H1 (cell line): Measurements from ENCODE around the gene LIPF. TPM values are rescaled to one million over a fixed set of nuclear protein-coding genes. Genes with fewer than 3 reads are reported as not detected.

Experiments
- CTCF ChIA-PET: fragments of 300-600 bp; sonication (Branson Sonifier 250); formaldehyde crosslinking; loops from one replicate; lab custom pipeline; 2021; ENCODE audit not compliant: partially characterized antibody; lab: Charles Lee
- POLR2A ChIA-PET: fragments of 300-600 bp; sonication (Branson Sonifier 250); formaldehyde crosslinking; loops from one replicate; lab custom pipeline; 2021; ENCODE audit warnings: inconsistent platforms; ENCODE audit not compliant: partially characterized antibody; lab: Charles Lee
- DNase-seq, 2 experiments: peaks; one replicate each; pipeline versions ENCODE4 v3.0.0 to v3.0.0-alpha.2; 2010 to 2022; ENCODE audit warnings: low spot score in 2 of 2, low read depth in 1 of 2, mixed read lengths in 1 of 2
- FAIRE-seq: peaks from 2 replicates; lab custom pipeline; 2011; peaks lifted over from hg19 to GRCh38; lab: Jason Lieb, UNC
- H2AFZ ChIP-seq: 2 replicates; pipeline ENCODE4 v1.8.1; 2012; ENCODE audit warnings: low read length, inconsistent platforms
- H2AK5ac ChIP-seq: 2 replicates; pipeline ENCODE4 v1.6.1; 2013; ENCODE audit warnings: low read depth, low read length
- H2BK120ac ChIP-seq: replicated peaks from 2 replicates; pipeline ENCODE3; 2013; ENCODE audit warnings: low read depth, low read length, inconsistent platforms
- H2BK12ac ChIP-seq: 2 replicates; pipeline ENCODE4 v1.6.1; 2013; ENCODE audit warnings: low read depth, low read length
- H2BK15ac ChIP-seq: 2 replicates; pipeline ENCODE4 v1.6.1; 2013; ENCODE audit warnings: low read length
- H2BK20ac ChIP-seq: 2 replicates; pipeline ENCODE4 v1.6.1; 2013; ENCODE audit warnings: low read length
- H2BK5ac ChIP-seq: 2 replicates; pipeline ENCODE4 v1.6.1; 2013; ENCODE audit warnings: low read depth, low read length
- H3K14ac ChIP-seq: 2 replicates; pipeline ENCODE4 v1.6.1; 2013; ENCODE audit warnings: inconsistent platforms; ENCODE audit not compliant: insufficient read length
- H3K18ac ChIP-seq: 2 replicates; pipeline ENCODE4 v1.6.1; 2013; ENCODE audit warnings: low read length; ENCODE audit errors: extremely low read depth
- H3K23ac ChIP-seq: 2 replicates; pipeline ENCODE4 v1.6.1; 2013; ENCODE audit warnings: inconsistent platforms; ENCODE audit not compliant: insufficient read length
- H3K23me2 ChIP-seq: 2 replicates; pipeline ENCODE4 v1.6.1; 2013; ENCODE audit warnings: low read depth, low read length
- H3K27ac ChIP-seq: 2 replicates; pipeline ENCODE4 v1.6.1; 2011; ENCODE audit warnings: low read depth, low read length, inconsistent platforms
- H3K27me3 ChIP-seq, 4 experiments: replicated peaks in 1 of 4; 1 replicate in 1 of 4; 2 replicates in 3 of 4; pipeline versions ENCODE4 v1.6.1 to v1.8.1; 2011 to 2013; ENCODE audit warnings: low read length in 3 of 4, mild to moderate bottlenecking in 3 of 4, inconsistent platforms in 2 of 4, mixed read lengths in 2 of 4, moderate library complexity in 1 of 4; ENCODE audit not compliant: control insufficient read depth in 3 of 4, insufficient read depth in 3 of 4; ENCODE audit errors: extremely low read depth in 1 of 4
- H3K36me3 ChIP-seq, 4 experiments: 2 replicates each; pipeline versions ENCODE4 v1.6.1 to v1.8.1; 2011 to 2013; ENCODE audit warnings: mild to moderate bottlenecking in 4 of 4, low read length in 3 of 4, moderate library complexity in 2 of 4, control low read depth in 1 of 4, inconsistent platforms in 1 of 4; ENCODE audit not compliant: insufficient read depth in 4 of 4, control insufficient read depth in 2 of 4
- H3K4ac ChIP-seq: replicated peaks from 2 replicates; pipeline ENCODE3; 2013; ENCODE audit warnings: low read length, low read depth, mixed read lengths, inconsistent platforms; ENCODE audit not compliant: insufficient read length
- H3K4me1 ChIP-seq, 4 experiments: replicated peaks in 1 of 4; 1 replicate in 1 of 4; 2 replicates in 3 of 4; pipeline versions ENCODE4 v1.6.1 to v1.8.1; 2011 to 2013; ENCODE audit warnings: low read length in 3 of 4, inconsistent platforms in 2 of 4, mixed read lengths in 1 of 4; ENCODE audit not compliant: insufficient read depth in 4 of 4, control insufficient read depth in 3 of 4
- H3K4me2 ChIP-seq, 2 experiments: 2 replicates each; pipeline versions ENCODE4 v1.6.1 to v1.8.1; 2011 to 2013; ENCODE audit warnings: low read depth in 2 of 2, low read length in 2 of 2, control low read depth in 1 of 2, inconsistent platforms in 1 of 2, mild to moderate bottlenecking in 1 of 2; ENCODE audit not compliant: insufficient read depth in 1 of 2
- H3K4me3 ChIP-seq, 4 experiments: fragments of 200-600, 300-600 bp in 1 of 4; sonication (generic), shearing (Covaris generic), sonication (Bioruptor Twin) in 1 of 4; 2 replicates each; pipeline versions ENCODE4 v1.5.1 to v1.8.1; 2011 to 2016; ENCODE audit warnings: low read length in 4 of 4, low read depth in 3 of 4, control low read depth in 2 of 4, inconsistent platforms in 2 of 4, mild to moderate bottlenecking in 2 of 4, mixed read lengths in 1 of 4, moderate library complexity in 1 of 4; ENCODE audit not compliant: insufficient read depth in 2 of 4; ENCODE audit errors: extremely low read depth in 1 of 4
- H3K56ac ChIP-seq: replicated peaks from 2 replicates; pipeline ENCODE3; 2013; ENCODE audit warnings: low read depth, mild to moderate bottlenecking, mixed read lengths, low read length, inconsistent platforms; ENCODE audit not compliant: insufficient read length
- H3K79me1 ChIP-seq: 2 replicates; pipeline ENCODE4 v1.6.1; 2013; ENCODE audit warnings: low read depth, low read length, control low read depth
- H3K79me2 ChIP-seq, 2 experiments: 2 replicates each; pipeline versions ENCODE4 v1.6.1 to v1.8.1; 2012 to 2013; ENCODE audit warnings: low read length in 2 of 2, mild to moderate bottlenecking in 2 of 2, inconsistent platforms in 1 of 2; ENCODE audit not compliant: insufficient read depth in 2 of 2, control insufficient read depth in 1 of 2
- H3K9ac ChIP-seq, 4 experiments: replicated peaks in 1 of 4; 1 replicate in 1 of 4; 2 replicates in 3 of 4; pipeline versions ENCODE4 v1.6.1 to v1.8.1; 2011 to 2013; ENCODE audit warnings: low read depth in 3 of 4, low read length in 3 of 4, control low read depth in 2 of 4, mild to moderate bottlenecking in 2 of 4, moderate library complexity in 2 of 4, inconsistent platforms in 1 of 4; ENCODE audit errors: extremely low read depth in 1 of 4
- H3K9me3 ChIP-seq, 2 experiments: 2 replicates each; pipeline versions ENCODE4 v1.6.1 to v1.8.1; 2012 to 2013; ENCODE audit warnings: mild to moderate bottlenecking in 2 of 2, moderate library complexity in 2 of 2, control low read depth in 1 of 2, inconsistent platforms in 1 of 2, low read depth in 1 of 2, low read length in 1 of 2, mixed read lengths in 1 of 2; ENCODE audit not compliant: insufficient read depth in 2 of 2
- H4K20me1 ChIP-seq, 2 experiments: replicated peaks in 1 of 2; 2 replicates each; pipeline versions ENCODE3 to v1.8.1; 2011 to 2013; ENCODE audit warnings: inconsistent platforms in 2 of 2, low read length in 2 of 2, mild to moderate bottlenecking in 1 of 2; ENCODE audit not compliant: insufficient read depth in 2 of 2, control insufficient read depth in 1 of 2
- H4K5ac ChIP-seq: 2 replicates; pipeline ENCODE4 v1.6.1; 2013; ENCODE audit warnings: low read length, low read depth, mixed read lengths, inconsistent platforms; ENCODE audit not compliant: insufficient read length
- H4K8ac ChIP-seq: 2 replicates; pipeline ENCODE4 v1.8.0; 2013; ENCODE audit warnings: mild to moderate bottlenecking, moderate library complexity, low read length, inconsistent platforms; ENCODE audit not compliant: insufficient read depth; ENCODE audit errors: extremely low read depth
- H4K91ac ChIP-seq: replicated peaks from 2 replicates; pipeline ENCODE3; 2013; ENCODE audit warnings: low read length, mixed read lengths, inconsistent platforms; ENCODE audit not compliant: insufficient read length
- CHD2 ChIP-seq: IDR thresholded peaks from 2 replicates; pipeline ENCODE4 v1.6.1; 2012; ENCODE audit warnings: low read length, improper control_type of control experiment
- CTCF ChIP-seq, 3 experiments: IDR thresholded peaks; 1 replicate in 2 of 3; 2 replicates in 1 of 3; pipeline versions ENCODE4 v1.5.1 to v1.6.1; 2011; ENCODE audit warnings: low read length in 3 of 3, mild to moderate bottlenecking in 3 of 3, inconsistent platforms in 2 of 3, low read depth in 1 of 3, moderate library complexity in 1 of 3; ENCODE audit not compliant: insufficient read depth in 1 of 3; ENCODE audit errors: control extremely low read depth in 1 of 3
- GABPA ChIP-seq: IDR thresholded peaks from 2 replicates; pipeline ENCODE4 v1.6.1; 2011; ENCODE audit warnings: mild to moderate bottlenecking, low read length, moderate library complexity, borderline replicate concordance; ENCODE audit not compliant: insufficient read depth
- KDM5A ChIP-seq: fragments of 200-600 bp; IDR thresholded peaks from 2 replicates; pipeline ENCODE4 v1.7.1; 2012; ENCODE audit warnings: mild to moderate bottlenecking, low read length, inconsistent platforms, mixed read lengths
- SAP30 ChIP-seq: fragments of 300-600 bp; sonication (generic); IDR thresholded peaks from 2 replicates; pipeline ENCODE4 v1.7.1; 2012; ENCODE audit warnings: low read length, moderate library complexity, mild to moderate bottlenecking, inconsistent platforms; ENCODE audit not compliant: insufficient read depth, insufficient replicate concordance
- SIX5 ChIP-seq: IDR thresholded peaks from 2 replicates; pipeline ENCODE4 v1.6.1; 2011; ENCODE audit warnings: mild to moderate bottlenecking, low read depth, low read length
- SP1 ChIP-seq: IDR thresholded peaks from 2 replicates; pipeline ENCODE4 v1.6.1; 2011; ENCODE audit warnings: low read depth, low read length
- TBP ChIP-seq: IDR thresholded peaks from 2 replicates; pipeline ENCODE4 v1.6.1; 2011; ENCODE audit warnings: low read depth, low read length, improper control_type of control experiment
- WGBS, 2 experiments: shearing (Covaris generic) in 1 of 2; methylation state at CpG; one replicate each; pipeline versions ENCODE4 v1.1.6 to v1.1.7; 2013 to 2015; ENCODE audit warnings: low lambda C conversion rate in 2 of 2, mixed read lengths in 2 of 2, inconsistent platforms in 1 of 2, low coverage in 1 of 2, missing lambda C conversion rate in 1 of 2; ENCODE audit not compliant: insufficient replicate concordance in 2 of 2, insufficient coverage in 1 of 2, insufficient read length in 1 of 2; ENCODE audit errors: extremely low coverage in 1 of 2, missing lambda C conversion rate in 1 of 2; 5-methylcytosine and 5-hydroxymethylcytosine counted together
- polyA plus RNA-seq, 7 experiments: library from polyadenylated mRNA; depleted of rRNA in 3 of 7; stranded (reverse) in 5 of 7; unstranded in 2 of 7; fragments of >200 nt in 5 of 7; fragments of 200-250 nt in 2 of 7; gene quantifications; 1 replicate in 5 of 7; 2 replicates in 1 of 7; 4 replicates in 1 of 7; pipeline versions ENCODE4 v1.2.1 to v1.2.3, GENCODE V29; 2011 to 2013; ENCODE audit warnings: missing spikeins in 2 of 7, mixed read lengths in 2 of 7
- total RNA-seq: library from RNA; stranded (reverse); fragmentation: NEBNext Ultra II Directional; extraction: Animal tissue kit (Norgen Biotek cat#: 25700); gene quantifications from 2 replicates; pipeline ENCODE4 v1.2.1, GENCODE V29; 2021

LIPF gene
- total and polyA plus RNA-seq, 2 of the 8 experiments (the other 6 are each of a cell fraction or from before 2014, with no cell fraction given), result not detected

- Histone ChIP-seq H3K18ac (no peak overlapping the region), H3K4ac (no peak overlapping the region), H3K79me1 (no peaks in the 10 kb centered on the region), H3K23me2 (no peaks in the 10 kb centered on the region; the same call in 1 of the 2 replicates), H3K27me3 (peaks cover 0 to 3% (median 0%) of the 10 kb centered on the region in 4 experiments; a peak in 2 of 7 replicates), H4K20me1 (no peaks in the 10 kb centered on the region), H3K4me3 (no peak overlapping the region), H4K5ac (no peak overlapping the region)
- 86% methylated on average over 1 of the region's 1 CpG; no CpG with 5 or more reads in 1 of the 2 experiments for WGBS, 2 experiments
- no peak for DNase-seq
- TF ChIP-seq KDM5A (no peak), CHD2 (no peak), GABPA (no peak), TBP (no peak), SIX5 (no peak), SP1 (no peak), CTCF (IDR thresholded peaks at IDR 0.05; ENCODE audit: control extremely low read depth in 1 of 3, insufficient read depth in 1 of 3, low read depth in 1 of 3, low read length in 3 of 3) (no peak), SAP30 (no peak)
- TF ChIP-seq, all 59 proteins: peak for 0
- no peak overlapping the region for H2BK15ac ChIP-seq
- H2BK5ac ChIP-seq, result no peak overlapping the region
- no peaks in the 10 kb centered on the region for H3K79me2 ChIP-seq
- H2BK12ac ChIP-seq, result no peak overlapping the region
- peaks cover 0 to 4% (median 2%) of the 10 kb centered on the region in 4 experiments; a peak in 3 of 7 replicates for H3K4me1 ChIP-seq
- H3K9ac ChIP-seq, result no peak overlapping the region
- H3K27ac ChIP-seq, result no peak overlapping the region
- no peak overlapping the region for H3K4me2 ChIP-seq
- H2BK120ac ChIP-seq, result no peak overlapping the region
- H3K14ac ChIP-seq, result no peak overlapping the region
- H2AFZ ChIP-seq, result no peak overlapping the region
- CTCF ChIA-PET, result interaction anchor here (1.1 to 5.9 kb wide), 9 partner anchors 14 to 207 kb away, joined by 3 to 63 read pairs (median 19); no protein-coding TSS in a partner anchor
- no peaks in the 10 kb centered on the region for H3K9me3 ChIP-seq
- no peak overlapping the region for H3K23ac ChIP-seq
- POLR2A ChIA-PET, result interaction anchor here (1.2 kb wide), 1 partner anchor 23 kb away, joined by 4 read pairs; no protein-coding TSS in a partner anchor
- no peak overlapping the region for H4K91ac ChIP-seq
- H2AK5ac ChIP-seq, result no peak overlapping the region
- H2BK20ac ChIP-seq, result no peak overlapping the region
- no peaks in the 10 kb centered on the region for H3K36me3 ChIP-seq
- no peak for FAIRE-seq
- H4K8ac ChIP-seq, result no peak overlapping the region
- no peak overlapping the region for H3K56ac ChIP-seq
Measured at GRCh38 chr10:88725798-88726197, 61.6 kb downstream of the LIPF start.
